ENCODE data around the gene APOD. TPM values are rescaled to one million over a fixed set of nuclear protein-coding genes. Genes with fewer than 3 reads are reported as not detected.
"Not testable (repeated sequence)": the region's sequence is repeated elsewhere in the genome, so short reads cannot be mapped to it uniquely, and the experiment has no call there.

Gene APOD
- total RNA-seq: 100 to 1,000 TPM; 265 to 468 (median 389) TPM
- polyA plus RNA-seq: 100 to 1,000 TPM; 304 to 629 (median 370) TPM
- long read RNA-seq, donor 1, transcript APOD-201 (5 exons, 1,130 nt): major isoform, 161 of 176 reads
- long read RNA-seq, donor 1, partial matches to known transcripts: 8 of 176 reads
- long read RNA-seq, donor 1, other reads (novel, unspliced or antisense): 6 of 176 reads
- long read RNA-seq, donor 2, transcript APOD-201 (5 exons, 1,130 nt): major isoform, 246 of 259 reads
- long read RNA-seq, donor 2, partial matches to known transcripts: 4 of 259 reads
- long read RNA-seq, donor 2, other reads (novel, unspliced or antisense): 8 of 259 reads

DNA sequence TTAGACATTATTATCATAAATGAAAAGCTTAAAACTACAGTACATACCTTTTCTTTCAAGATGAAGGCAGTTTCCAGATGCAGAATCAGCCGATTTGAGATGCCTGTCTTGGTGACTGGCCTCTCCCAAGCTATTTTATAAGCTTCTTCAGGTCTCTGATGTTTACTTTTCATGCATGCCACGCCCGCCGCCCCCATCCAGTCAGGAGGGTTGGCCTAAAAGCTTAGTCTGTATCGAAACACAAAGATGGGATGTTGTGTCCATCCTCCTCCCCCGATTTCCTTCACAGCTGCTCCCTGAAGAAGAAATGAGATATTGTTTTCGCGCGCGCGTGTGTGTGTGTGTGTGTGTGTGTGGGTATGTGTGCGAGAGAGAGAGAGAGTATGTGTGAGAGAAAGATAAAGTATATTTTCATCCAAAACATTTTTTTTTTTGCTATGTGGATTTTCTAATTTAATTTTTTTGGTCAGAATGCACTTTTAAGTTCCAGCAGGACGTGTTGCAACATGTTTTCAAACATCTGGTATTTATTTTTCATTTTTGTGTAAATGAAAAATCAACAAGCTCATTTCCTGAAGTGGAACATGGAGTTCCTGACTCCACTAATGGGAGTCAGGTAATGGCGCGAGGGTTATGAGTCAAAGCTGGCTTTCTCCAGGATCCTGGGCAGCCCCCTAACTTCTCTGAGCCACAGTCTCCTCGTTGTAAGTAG is at the start of gene APOD:
APOD (minus strand) TSS at position 110 of the 712 bp plus-strand sequence. CDS start 4,479 bp downstream, outside the sequence.
- WGBS, 3 donors: 23 to 44% (median 24%) methylated on average over 16 of the region's 16 CpGs
- intact Hi-C loops (cut with DNase I): no loop called here
- peak; percentile 43 to 75 (median 70) for ATAC-seq
- H3K27ac ChIP-seq: peak within 1 kb of the TSS; percentile 65
- H3K4me1 ChIP-seq: peaks cover 28% of the 10 kb centered on the region
- H3K27me3 ChIP-seq (ENCODE audit: insufficient read depth in 3 of 3, low read length in 2 of 3): no peaks in the 10 kb centered on the region
- TF ChIP-seq, protein P1, sequence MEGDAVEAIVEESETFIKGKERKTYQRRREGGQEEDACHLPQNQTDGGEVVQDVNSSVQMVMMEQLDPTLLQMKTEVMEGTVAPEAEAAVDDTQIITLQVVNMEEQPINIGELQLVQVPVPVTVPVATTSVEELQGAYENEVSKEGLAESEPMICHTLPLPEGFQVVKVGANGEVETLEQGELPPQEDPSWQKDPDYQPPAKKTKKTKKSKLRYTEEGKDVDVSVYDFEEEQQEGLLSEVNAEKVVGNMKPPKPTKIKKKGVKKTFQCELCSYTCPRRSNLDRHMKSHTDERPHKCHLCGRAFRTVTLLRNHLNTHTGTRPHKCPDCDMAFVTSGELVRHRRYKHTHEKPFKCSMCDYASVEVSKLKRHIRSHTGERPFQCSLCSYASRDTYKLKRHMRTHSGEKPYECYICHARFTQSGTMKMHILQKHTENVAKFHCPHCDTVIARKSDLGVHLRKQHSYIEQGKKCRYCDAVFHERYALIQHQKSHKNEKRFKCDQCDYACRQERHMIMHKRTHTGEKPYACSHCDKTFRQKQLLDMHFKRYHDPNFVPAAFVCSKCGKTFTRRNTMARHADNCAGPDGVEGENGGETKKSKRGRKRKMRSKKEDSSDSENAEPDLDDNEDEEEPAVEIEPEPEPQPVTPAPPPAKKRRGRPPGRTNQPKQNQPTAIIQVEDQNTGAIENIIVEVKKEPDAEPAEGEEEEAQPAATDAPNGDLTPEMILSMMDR (IDR thresholded peaks at IDR 0.05): no peak
- H3K9me3 ChIP-seq: no peaks in the 10 kb centered on the region
- DNase-seq: peak; percentile 63 to 91
- H3K36me3 ChIP-seq (ENCODE audit: insufficient read depth in 1 of 2, low read depth in 1 of 2): no peaks in the 10 kb centered on the region
- peak within 1 kb of the TSS; percentile 56 for H3K4me3 ChIP-seq

GRCh38 chr3:195633351-195633750 is 49.6 kb upstream of the APOD start:
- H3K9me3 ChIP-seq; H3K27me3 ChIP-seq (ENCODE audit: insufficient read depth in 3 of 3, low read length in 2 of 3); DNase-seq; H3K4me3 ChIP-seq; H3K27ac ChIP-seq; H3K4me1 ChIP-seq; intact Hi-C loops (cut with DNase I); H3K36me3 ChIP-seq (ENCODE audit: insufficient read depth in 1 of 2, low read depth in 1 of 2); ATAC-seq: not testable (repeated sequence)
- 70 to 82% (median 73%) methylated on average over 1 to 2 of the region's 3 CpGs for WGBS, 3 donors

DNA sequence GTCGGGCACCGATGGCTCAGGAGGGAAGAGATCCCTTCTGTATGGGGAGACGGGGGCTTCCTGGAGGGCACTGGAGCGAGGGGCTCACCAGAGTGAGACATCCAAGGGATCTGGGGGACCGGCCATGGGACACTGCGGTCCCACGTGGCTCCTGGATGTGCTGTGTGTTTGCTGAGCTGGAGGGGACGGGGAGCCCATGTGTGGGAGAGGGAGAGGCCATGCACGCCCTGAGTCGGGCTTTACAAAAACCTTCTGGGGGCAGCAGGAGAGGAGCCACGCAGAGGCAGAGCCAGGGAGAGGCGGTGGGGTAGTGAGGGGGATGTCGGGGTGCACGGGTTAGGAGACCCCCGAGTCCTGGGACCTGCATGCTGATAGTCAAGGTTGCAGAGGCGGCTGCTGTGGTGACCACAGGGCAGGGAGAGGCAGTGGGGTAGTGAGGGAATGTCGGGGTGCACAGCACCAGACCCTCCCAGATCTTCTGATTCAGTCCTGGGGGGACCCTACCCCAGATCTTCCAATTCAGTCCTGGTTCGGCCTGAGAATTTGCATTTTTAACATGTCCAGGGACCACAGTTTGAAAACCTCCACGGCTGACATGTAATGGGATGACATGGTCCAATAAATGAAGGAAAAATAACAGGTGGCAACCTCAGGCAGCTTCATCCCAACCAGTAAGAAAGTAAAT is 48.9 kb upstream of the APOD start:
- 87 to 89% (median 89%) methylated on average over 15 to 19 of the region's 19 CpGs for WGBS, 3 donors
- ATAC-seq; H3K4me1 ChIP-seq; H3K27ac ChIP-seq; DNase-seq; H3K36me3 ChIP-seq (ENCODE audit: insufficient read depth in 1 of 2, low read depth in 1 of 2); H3K27me3 ChIP-seq (ENCODE audit: insufficient read depth in 3 of 3, low read length in 2 of 3); H3K4me3 ChIP-seq; intact Hi-C loops (cut with DNase I); H3K9me3 ChIP-seq: not testable (repeated sequence)

DNA sequence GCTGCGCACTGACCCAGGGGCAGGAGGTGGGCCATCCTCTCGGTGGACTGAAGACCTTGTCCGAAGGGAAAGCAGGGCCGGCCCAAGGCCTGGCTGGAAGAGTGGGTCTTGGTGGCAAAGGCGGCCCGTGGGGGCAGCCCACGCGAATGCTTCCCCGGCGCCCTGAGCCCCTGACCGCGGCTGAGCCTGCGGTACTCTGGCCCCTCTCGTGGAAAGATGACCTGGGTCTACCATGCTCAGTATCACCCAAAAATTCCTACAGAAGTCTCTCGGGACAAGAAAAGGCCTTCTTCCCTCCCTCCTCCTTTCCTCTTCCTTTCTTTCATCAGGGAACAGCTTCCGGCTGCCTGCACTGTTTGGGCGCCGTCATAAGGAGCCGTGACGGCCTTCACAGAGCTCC is 48.3 kb upstream of the APOD start:
- H3K9me3 ChIP-seq; H3K4me1 ChIP-seq; H3K27ac ChIP-seq; H3K4me3 ChIP-seq; H3K36me3 ChIP-seq (ENCODE audit: insufficient read depth in 1 of 2, low read depth in 1 of 2); DNase-seq; H3K27me3 ChIP-seq (ENCODE audit: insufficient read depth in 3 of 3, low read length in 2 of 3); ATAC-seq; intact Hi-C loops (cut with DNase I): not testable (repeated sequence)
- 88% methylated on average over 16 to 18 of the region's 20 CpGs for WGBS, 3 donors

- ATAC-seq; H3K4me1 ChIP-seq; H3K27me3 ChIP-seq (ENCODE audit: insufficient read depth in 3 of 3, low read length in 2 of 3); DNase-seq; H3K4me3 ChIP-seq; H3K27ac ChIP-seq; intact Hi-C loops (cut with DNase I); H3K9me3 ChIP-seq; H3K36me3 ChIP-seq (ENCODE audit: insufficient read depth in 1 of 2, low read depth in 1 of 2): not testable (repeated sequence)
- WGBS, 3 donors: 92 to 95% (median 93%) methylated on average over 9 to 10 of the region's 13 CpGs
These were observed 47.3 kb upstream of the APOD start for GRCh38 chr3:195630938-195631495.

GRCh38 chr3:195630086-195630917 is 46.6 kb upstream of the APOD start:
- intact Hi-C loops (cut with DNase I); H3K4me1 ChIP-seq; DNase-seq; H3K36me3 ChIP-seq (ENCODE audit: insufficient read depth in 1 of 2, low read depth in 1 of 2); ATAC-seq; H3K27me3 ChIP-seq (ENCODE audit: insufficient read depth in 3 of 3, low read length in 2 of 3); H3K27ac ChIP-seq; H3K9me3 ChIP-seq; H3K4me3 ChIP-seq: not testable (repeated sequence)
- WGBS, 3 donors: 77 to 82% (median 79%) methylated on average over 12 to 25 of the region's 32 CpGs

GRCh38 chr3:195629682-195630081 is 45.9 kb upstream of the APOD start:
- H3K27me3 ChIP-seq (ENCODE audit: insufficient read depth in 3 of 3, low read length in 2 of 3); ATAC-seq; H3K4me3 ChIP-seq; H3K27ac ChIP-seq; H3K9me3 ChIP-seq; DNase-seq; H3K36me3 ChIP-seq (ENCODE audit: insufficient read depth in 1 of 2, low read depth in 1 of 2); H3K4me1 ChIP-seq: not testable (repeated sequence)
- intact Hi-C loops (cut with DNase I): loop anchor here in 1 of 2 donors (10.0 kb wide), 1 partner anchor 115 kb away; no protein-coding TSS in a partner anchor
- 84 to 92% (median 85%) methylated on average over 3 to 5 of the region's 7 CpGs for WGBS, 3 donors

GRCh38 chr3:195628386-195628920 is 44.7 kb upstream of the APOD start:
- intact Hi-C loops (cut with DNase I): loop anchor here in 1 of 2 donors (10.0 kb wide), 1 partner anchor 116 kb away; no protein-coding TSS in a partner anchor

More at GRCh38 chr3:195628386-195628920, 44.7 kb upstream of the APOD start:
- H3K36me3 ChIP-seq (ENCODE audit: insufficient read depth in 1 of 2, low read depth in 1 of 2); H3K9me3 ChIP-seq; H3K4me1 ChIP-seq; H3K4me3 ChIP-seq; DNase-seq; H3K27me3 ChIP-seq (ENCODE audit: insufficient read depth in 3 of 3, low read length in 2 of 3); ATAC-seq; H3K27ac ChIP-seq: not testable (repeated sequence)
- 87 to 90% (median 88%) methylated on average over 19 to 23 of the region's 23 CpGs for WGBS, 3 donors

Measured in psoas muscle (tissue), 8 donors.